ENCODE data around the gene TUBB. TPM values are rescaled to one million over a fixed set of nuclear protein-coding genes. Genes with fewer than 3 reads are reported as not detected.

The TUBB gene
- polyA plus RNA-seq, 1 of the 3 experiments (the other 2 are of a cell fraction), result 1,037 TPM

- no peak overlapping the region for H2AFZ ChIP-seq (ENCODE audit: low read depth)
- H3K27me3 ChIP-seq (ENCODE audit: insufficient read depth), result no peaks in the 10 kb centered on the region
- no peak overlapping the region; a peak in 1 of 4 replicates for H3K27ac ChIP-seq (ENCODE audit: low read depth in 2 of 2, low read length in 1 of 2)
- POLR2A ChIA-PET, result interaction anchor here (0.6 kb wide), 1 partner anchor 141 kb away, joined by 4 read pairs; no protein-coding TSS in a partner anchor
- H3K4me2 ChIP-seq, result no peak overlapping the region
- no peaks in the 10 kb centered on the region for H3K79me2 ChIP-seq (ENCODE audit: insufficient read depth)
- no peaks in the 10 kb centered on the region for H3K9me2 ChIP-seq
- no peak for DNase-seq
- H3K9me3 ChIP-seq, result no peaks in the 10 kb centered on the region
- H3K36me3 ChIP-seq (replicated peaks in 1 of 2; ENCODE audit: control insufficient read depth in 1 of 2, insufficient read depth in 2 of 2, low read length in 1 of 2), result no peaks in the 10 kb centered on the region
- H3K4me3 ChIP-seq (ENCODE audit: low read depth in 2 of 2, low read length in 1 of 2), result no peak overlapping the region
- H3F3A ChIP-seq (replicated peaks; ENCODE audit: insufficient read depth), result peaks cover 34% of the 10 kb centered on the region
- no peaks in the 10 kb centered on the region for H4K20me1 ChIP-seq (ENCODE audit: insufficient read depth)
- H3K4me1 ChIP-seq (ENCODE audit: control insufficient read depth in 1 of 2, insufficient read depth in 2 of 2, low read depth in 1 of 2, low read length in 1 of 2), result peaks cover 35 to 36% of the 10 kb centered on the region in 2 experiments
- no peak overlapping the region for H3K9ac ChIP-seq
- CTCF ChIA-PET, result interaction anchor here (1.6 kb wide), 1 partner anchor 10 kb away, joined by 4 read pairs; no protein-coding TSS in a partner anchor
- 80% methylated on average over 6 of the region's 6 CpGs for WGBS (ENCODE audit: low lambda C conversion rate)
- no peak for TF ChIP-seq JUND (IDR thresholded peaks at IDR 0.05)
- no peak for TF ChIP-seq SIN3A (IDR thresholded peaks at IDR 0.05; ENCODE audit: borderline replicate concordance, low read depth, low read length)
- TF ChIP-seq, protein P1, sequence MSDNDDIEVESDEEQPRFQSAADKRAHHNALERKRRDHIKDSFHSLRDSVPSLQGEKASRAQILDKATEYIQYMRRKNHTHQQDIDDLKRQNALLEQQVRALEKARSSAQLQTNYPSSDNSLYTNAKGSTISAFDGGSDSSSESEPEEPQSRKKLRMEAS (IDR thresholded peaks at IDR 0.05; ENCODE audit: low read depth), result no peak
- no peak for TF ChIP-seq FOXM1 (IDR thresholded peaks at IDR 0.05; ENCODE audit: low read depth)
- no peak for TF ChIP-seq POLR2AphosphoS5 (IDR thresholded peaks at IDR 0.05; ENCODE audit: low read depth, low read length)
- no peak for TF ChIP-seq SMC3 (IDR thresholded peaks at IDR 0.05; ENCODE audit: low read depth, low read length)
- TF ChIP-seq MXI1 (IDR thresholded peaks at IDR 0.05; ENCODE audit: low read depth, low read length), result no peak
- no peak for TF ChIP-seq YY1 (IDR thresholded peaks at IDR 0.05; ENCODE audit: low read depth)
- TF ChIP-seq TEAD4 (IDR thresholded peaks at IDR 0.05; ENCODE audit: borderline replicate concordance, insufficient read depth), result no peak
Measured at GRCh38 chr6:30766461-30767157, 46.5 kb downstream of the TUBB start.

- Histone ChIP-seq H3F3A (replicated peaks; ENCODE audit: insufficient read depth) (peaks cover 34% of the 10 kb centered on the region), H3K79me2 (ENCODE audit: insufficient read depth) (no peaks in the 10 kb centered on the region), H3K9me2 (no peaks in the 10 kb centered on the region), H3K27ac (ENCODE audit: low read depth in 2 of 2, low read length in 1 of 2) (no peak overlapping the region; a peak in 1 of 4 replicates), H4K20me1 (ENCODE audit: insufficient read depth) (no peaks in the 10 kb centered on the region), H3K9ac (no peak overlapping the region), H3K36me3 (replicated peaks in 1 of 2; ENCODE audit: control insufficient read depth in 1 of 2, insufficient read depth in 2 of 2, low read length in 1 of 2) (no peaks in the 10 kb centered on the region), H3K4me1 (ENCODE audit: control insufficient read depth in 1 of 2, insufficient read depth in 2 of 2, low read depth in 1 of 2, low read length in 1 of 2) (peaks cover 35 to 36% of the 10 kb centered on the region in 2 experiments), H3K9me3 (no peaks in the 10 kb centered on the region), H2AFZ (ENCODE audit: low read depth) (no peak overlapping the region), H3K4me2 (no peak overlapping the region), H3K27me3 (ENCODE audit: insufficient read depth) (no peaks in the 10 kb centered on the region), H3K4me3 (ENCODE audit: low read depth in 2 of 2, low read length in 1 of 2) (no peak overlapping the region)
- 90% methylated on average over 9 of the region's 9 CpGs for WGBS (ENCODE audit: low lambda C conversion rate)
- POLR2A ChIA-PET, result no interaction called here
- no peak for TF ChIP-seq RAD21 (IDR thresholded peaks at IDR 0.05; ENCODE audit: low read length)
- no peak for TF ChIP-seq GABPA (IDR thresholded peaks at IDR 0.05; ENCODE audit: low read depth)
- no peak for TF ChIP-seq EP300 (IDR thresholded peaks at IDR 0.05; ENCODE audit: borderline replicate concordance in 1 of 2, low read depth in 1 of 2, low read length in 1 of 2)
- TF ChIP-seq, protein P2, sequence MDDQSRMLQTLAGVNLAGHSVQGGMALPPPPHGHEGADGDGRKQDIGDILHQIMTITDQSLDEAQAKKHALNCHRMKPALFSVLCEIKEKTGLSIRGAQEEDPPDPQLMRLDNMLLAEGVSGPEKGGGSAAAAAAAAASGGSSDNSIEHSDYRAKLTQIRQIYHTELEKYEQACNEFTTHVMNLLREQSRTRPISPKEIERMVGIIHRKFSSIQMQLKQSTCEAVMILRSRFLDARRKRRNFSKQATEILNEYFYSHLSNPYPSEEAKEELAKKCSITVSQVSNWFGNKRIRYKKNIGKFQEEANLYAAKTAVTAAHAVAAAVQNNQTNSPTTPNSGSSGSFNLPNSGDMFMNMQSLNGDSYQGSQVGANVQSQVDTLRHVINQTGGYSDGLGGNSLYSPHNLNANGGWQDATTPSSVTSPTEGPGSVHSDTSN (IDR thresholded peaks at IDR 0.05), result no peak
- DNase-seq, result no peak
- CTCF ChIA-PET, result interaction anchor here (0.7 to 1.6 kb wide), 2 partner anchors 10 to 111 kb away, joined by 3 to 4 read pairs; no protein-coding TSS in a partner anchor
Measured at GRCh38 chr6:30767158-30767943, 47.2 kb downstream of the TUBB start.
